NT2/D1 (cell line): ENCODE measurements around the gene REC114.
"Not testable (repeated sequence)": the region's sequence is repeated elsewhere in the genome, so short reads cannot be mapped to it uniquely, and the experiment has no call there.

Source experiments
- YY1 ChIP-seq: IDR thresholded peaks from 2 replicates; pipeline ENCODE4 v1.6.1; 2011; ENCODE audit not compliant: insufficient read length, insufficient read depth
- ZNF274 ChIP-seq: IDR thresholded peaks from 2 replicates; pipeline ENCODE4 v1.6.1; 2011; ENCODE audit warnings: mild to moderate bottlenecking, low read depth, low read length

DNA sequence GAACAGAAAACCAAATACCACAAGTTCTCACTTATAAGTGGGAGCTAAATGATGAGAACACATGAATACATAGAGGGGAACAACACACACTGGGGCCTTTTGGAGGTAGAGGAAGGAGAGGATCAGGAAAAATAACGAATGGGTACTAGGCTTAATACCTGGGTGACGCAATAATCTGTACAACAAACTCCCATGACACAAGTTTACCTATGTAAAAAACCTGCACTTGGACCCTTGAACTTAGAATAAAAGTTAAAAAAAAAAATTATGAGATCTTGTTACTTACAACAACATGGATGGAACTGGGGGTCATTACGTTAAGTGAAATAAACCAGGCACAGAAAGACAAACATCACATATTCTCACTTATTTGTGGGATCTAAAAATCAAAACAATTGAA, 106.0 kb downstream of the REC114 start:
- TF ChIP-seq YY1, ZNF274: not testable (repeated sequence)
